ENCODE measurements around the gene SLC25A21. TPM values are rescaled to one million over a fixed set of nuclear protein-coding genes. Genes with fewer than 3 reads are reported as not detected.

SLC25A21 gene
- total and polyA plus RNA-seq, 10 of the 15 experiments (the other 5 are each of a cell fraction or from before 2014, with no cell fraction given): 0.06 to 0.72 (median 0.17) TPM; not detected in 3

GRCh38 chr14:37045340-37046061, 126.9 kb downstream of the SLC25A21 start (continued):
- TF ChIP-seq, protein P1, sequence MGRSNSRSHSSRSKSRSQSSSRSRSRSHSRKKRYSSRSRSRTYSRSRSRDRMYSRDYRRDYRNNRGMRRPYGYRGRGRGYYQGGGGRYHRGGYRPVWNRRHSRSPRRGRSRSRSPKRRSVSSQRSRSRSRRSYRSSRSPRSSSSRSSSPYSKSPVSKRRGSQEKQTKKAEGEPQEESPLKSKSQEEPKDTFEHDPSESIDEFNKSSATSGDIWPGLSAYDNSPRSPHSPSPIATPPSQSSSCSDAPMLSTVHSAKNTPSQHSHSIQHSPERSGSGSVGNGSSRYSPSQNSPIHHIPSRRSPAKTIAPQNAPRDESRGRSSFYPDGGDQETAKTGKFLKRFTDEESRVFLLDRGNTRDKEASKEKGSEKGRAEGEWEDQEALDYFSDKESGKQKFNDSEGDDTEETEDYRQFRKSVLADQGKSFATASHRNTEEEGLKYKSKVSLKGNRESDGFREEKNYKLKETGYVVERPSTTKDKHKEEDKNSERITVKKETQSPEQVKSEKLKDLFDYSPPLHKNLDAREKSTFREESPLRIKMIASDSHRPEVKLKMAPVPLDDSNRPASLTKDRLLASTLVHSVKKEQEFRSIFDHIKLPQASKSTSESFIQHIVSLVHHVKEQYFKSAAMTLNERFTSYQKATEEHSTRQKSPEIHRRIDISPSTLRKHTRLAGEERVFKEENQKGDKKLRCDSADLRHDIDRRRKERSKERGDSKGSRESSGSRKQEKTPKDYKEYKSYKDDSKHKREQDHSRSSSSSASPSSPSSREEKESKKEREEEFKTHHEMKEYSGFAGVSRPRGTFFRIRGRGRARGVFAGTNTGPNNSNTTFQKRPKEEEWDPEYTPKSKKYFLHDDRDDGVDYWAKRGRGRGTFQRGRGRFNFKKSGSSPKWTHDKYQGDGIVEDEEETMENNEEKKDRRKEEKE (IDR thresholded peaks at IDR 0.05): no peak
- no peak for TF ChIP-seq FOXK2 (IDR thresholded peaks at IDR 0.05)

GRCh38 chr14:37037636-37038387, 134.6 kb downstream of the SLC25A21 start:
- Histone ChIP-seq H3K9ac (ENCODE audit: control insufficient read depth, insufficient read depth, low read length) (no peak overlapping the region), H3K4me3 (no peak overlapping the region), H2AFZ (ENCODE audit: control insufficient read depth, low read depth, low read length) (no peak overlapping the region), H3K27ac (ENCODE audit: control insufficient read depth, insufficient read depth) (no peak overlapping the region), H4K20me1 (ENCODE audit: control insufficient read depth, insufficient read depth) (no peaks in the 10 kb centered on the region), H3K4me2 (ENCODE audit: control insufficient read depth, insufficient read depth) (no peak overlapping the region), H3K79me2 (ENCODE audit: control insufficient read depth, insufficient read depth, low read length) (no peaks in the 10 kb centered on the region), H3K4me1 (ENCODE audit: control insufficient read depth, insufficient read depth, low read length) (no peaks in the 10 kb centered on the region), H3K36me3 (ENCODE audit: control insufficient read depth in 2 of 2, insufficient read depth in 2 of 2, low read length in 1 of 2) (no peaks in the 10 kb centered on the region), H3K9me3 (replicated peaks; ENCODE audit: control insufficient read depth, insufficient read depth, low read length) (no peaks in the 10 kb centered on the region), H3K27me3 (replicated peaks in 1 of 2; ENCODE audit: control insufficient read depth in 2 of 2, insufficient read depth in 2 of 2, low read length in 1 of 2) (no peaks in the 10 kb centered on the region)
- POLR2A ChIA-PET: no interaction called here
- BruUV-seq (replicated peaks): no TSS peak
- in situ Hi-C loops (cut with MboI) (no loop called here), intact Hi-C loops (cut with micrococcal nuclease; ENCODE audit: unreplicated experiment) (no loop called here)
- no peak for DNase-seq (ENCODE audit: low read depth, low spot score)
- TF ChIP-seq YY1 (IDR thresholded peaks at IDR 0.05; ENCODE audit: low read depth, low read length): no peak
- WGBS (ENCODE audit: insufficient coverage, insufficient replicate concordance, low lambda C conversion rate, missing lambda C conversion rate): 33% methylated on average over 3 of the region's 3 CpGs
- RAD21 ChIA-PET (ENCODE audit: unreplicated experiment): no interaction called here
- ATAC-seq: no peak
- CTCF ChIA-PET: no interaction called here
- no peak for FAIRE-seq
- SMC1A ChIA-PET (ENCODE audit: uncharacterized antibody, unreplicated experiment): no interaction called here

Data from GM12878 (cell line).